GM10248 (cell line): ENCODE results near the gene SLC1A3.
A peak's percentile ranks its signal among the peaks of the same experiment; 100 is the strongest.

ENCODE experiments used
- CTCF ChIA-PET: fragments of 300-600 bp; sonication (Branson Sonifier 250); formaldehyde crosslinking; extraction: SDS; loops from one replicate; lab custom pipeline; 2021; ENCODE audit warnings: antibody characterized with exemption; lab: Yijun Ruan, JAX
- POLR2A ChIA-PET: fragments of 350-650 bp; sonication (Branson Sonifier 250); formaldehyde crosslinking; extraction: SDS; loops from one replicate; lab custom pipeline; 2020; ENCODE audit warnings: antibody characterized with exemption; lab: Yijun Ruan, JAX
- DNase-seq: peaks from one replicate; pipeline ENCODE4 v3.0.0; 2012; ENCODE audit errors: extremely low spot score
- CTCF ChIP-seq: IDR thresholded peaks from 2 replicates; pipeline ENCODE4 v1.5.1; 2012; ENCODE audit warnings: mild to moderate bottlenecking, low read depth; ENCODE audit errors: extremely low read depth, missing control alignments, control extremely low read depth

SLC1A3 gene

GRCh38 chr5:36596247-36596646, 10.2 kb upstream of the SLC1A3 start:
- ChIA-PET POLR2A (no interaction called here), CTCF (interaction anchor here (1.2 to 1.6 kb wide), 2 partner anchors 11 to 17 kb away, joined by 3 to 4 read pairs; no protein-coding TSS in a partner anchor)
- no peak for DNase-seq
- TF ChIP-seq CTCF = no peak

GRCh38 chr5:36596756-36597155, 9.7 kb upstream of the SLC1A3 start:
- no peak for TF ChIP-seq CTCF
- DNase-seq = no peak
- ChIA-PET POLR2A (no interaction called here), CTCF (interaction anchor here (1.6 kb wide), 1 partner anchor 17 kb away, joined by 4 read pairs; no protein-coding TSS in a partner anchor)

DNA sequence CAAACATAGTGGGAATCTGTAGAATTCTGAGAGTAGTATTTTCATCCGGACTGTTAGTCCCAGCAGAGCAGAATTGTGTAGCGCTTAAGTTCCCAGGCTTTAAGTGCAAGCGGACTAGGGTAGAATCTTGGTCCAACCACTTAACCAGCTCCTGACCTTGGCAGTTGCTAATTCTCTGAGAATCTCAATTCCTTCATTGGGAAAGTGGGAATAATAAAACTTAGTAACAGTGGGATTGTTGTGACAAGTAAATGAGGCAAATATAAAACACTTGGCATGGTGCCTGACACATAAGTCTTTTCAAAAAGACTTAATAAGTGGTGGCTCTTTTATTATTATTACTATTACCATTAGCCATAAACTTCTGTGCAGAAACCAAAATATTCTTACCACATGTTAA, 8.4 kb upstream of the SLC1A3 start:
- DNase-seq = no peak
- CTCF ChIA-PET = no interaction called here
- TF ChIP-seq CTCF = no peak
- POLR2A ChIA-PET = no interaction called here

- CTCF ChIA-PET = interaction anchor here (0.8 kb wide), 1 partner anchor 25 kb away, joined by 3 read pairs; no protein-coding TSS in a partner anchor
- TF ChIP-seq CTCF = no peak
- POLR2A ChIA-PET = no interaction called here
- no peak for DNase-seq
Observed at GRCh38 chr5:36599986-36600779, 6.2 kb upstream of the SLC1A3 start.

- ChIA-PET CTCF (no interaction called here), POLR2A (no interaction called here)
- TF ChIP-seq CTCF = no peak
- DNase-seq = no peak
Observed at GRCh38 chr5:36600917-36601527, 5.4 kb upstream of the SLC1A3 start.

GRCh38 chr5:36602704-36603321, 3.6 kb upstream of the SLC1A3 start:
- DNase-seq = no peak
- peak; percentile 40 for TF ChIP-seq CTCF
- CTCF ChIA-PET = interaction anchor here (1.1 kb wide), 1 partner anchor 14 kb away, joined by 3 read pairs; no protein-coding TSS in a partner anchor
- POLR2A ChIA-PET = no interaction called here
